Nucleus accumbens (tissue), 56 donors: Measurements from ENCODE around the gene KIF6.
"Not testable (repeated sequence)": the region's sequence is repeated elsewhere in the genome, so short reads cannot be mapped to it uniquely, and the experiment has no call there.

Source experiments
- DNase-seq, 56 donors: peaks; one replicate each; lab custom pipeline; 2025; lab: John Stamatoyannopoulos, UW

Gene KIF6

DNA sequence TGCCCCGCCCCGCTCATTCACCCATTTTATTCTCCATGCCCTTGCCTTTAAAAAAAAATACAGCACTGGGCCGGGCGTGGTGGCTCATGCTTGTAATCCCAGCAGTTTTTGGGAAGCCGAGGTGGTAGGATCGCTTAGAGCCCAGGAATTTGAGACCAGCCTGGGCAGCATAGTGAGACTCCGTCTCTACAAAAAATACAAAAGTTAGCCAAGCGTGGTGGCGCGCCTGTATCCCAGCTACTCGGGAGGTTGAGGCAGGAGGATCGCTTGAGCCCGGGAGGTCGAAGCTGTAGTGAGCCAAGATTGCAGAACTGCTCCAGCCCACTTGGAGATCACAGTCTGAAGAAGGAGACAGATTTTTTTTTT is 407 bp upstream of the KIF6 start:
- no peak for DNase-seq

- DNase-seq = not testable (repeated sequence)
These were observed 1.9 kb downstream of the KIF6 start for GRCh38 chr6:39723350-39723749.

- peak in 4 of 56 donors; percentile 2 to 19 (median 12) for DNase-seq
These were observed 10.4 kb downstream of the KIF6 start for GRCh38 chr6:39714802-39715201.

- no peak for DNase-seq
These were observed 17.1 kb downstream of the KIF6 start for GRCh38 chr6:39707962-39708683.

- no peak for DNase-seq
These were observed 18.3 kb downstream of the KIF6 start for GRCh38 chr6:39706819-39707335.

GRCh38 chr6:39702265-39702664 is 22.9 kb downstream of the KIF6 start:
- no peak for DNase-seq

DNA sequence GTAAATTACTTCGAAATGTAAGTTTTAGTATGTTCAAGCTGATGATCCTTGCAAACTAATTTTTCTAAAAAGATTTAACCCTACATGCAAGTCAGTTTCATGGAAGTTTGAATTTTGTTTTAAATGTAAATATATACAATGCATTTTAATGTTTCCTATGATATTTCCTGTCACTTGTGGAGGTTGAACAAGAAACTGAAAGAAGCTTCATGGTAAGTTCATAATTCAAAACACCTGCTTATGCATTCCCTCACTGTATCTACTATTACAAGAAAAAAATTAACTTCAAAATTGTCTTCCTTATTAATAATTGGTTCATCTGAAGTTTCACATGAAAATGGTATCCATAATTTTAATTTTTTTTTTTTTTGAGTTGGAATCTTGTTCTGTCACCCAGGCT is 24.8 kb downstream of the KIF6 start:
- DNase-seq = no peak

DNA sequence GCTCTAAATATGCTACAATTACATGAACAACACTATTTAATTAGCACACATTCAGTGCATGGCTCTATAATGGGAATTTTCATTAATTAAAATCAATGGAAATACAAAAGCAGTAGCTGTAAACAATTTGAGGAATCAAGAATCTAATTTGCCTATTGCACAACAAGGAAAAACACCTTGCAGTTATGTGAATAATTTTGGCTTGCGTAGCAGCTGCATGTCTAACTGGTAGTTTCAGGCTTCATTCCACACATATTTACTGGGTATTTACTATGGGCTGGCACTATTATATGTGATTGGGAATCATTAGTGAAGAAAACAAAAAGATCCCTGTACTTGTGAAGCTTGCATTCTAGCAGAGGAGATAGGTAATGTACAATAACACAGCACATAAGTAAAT is 26.4 kb downstream of the KIF6 start:
- DNase-seq = no peak

DNA sequence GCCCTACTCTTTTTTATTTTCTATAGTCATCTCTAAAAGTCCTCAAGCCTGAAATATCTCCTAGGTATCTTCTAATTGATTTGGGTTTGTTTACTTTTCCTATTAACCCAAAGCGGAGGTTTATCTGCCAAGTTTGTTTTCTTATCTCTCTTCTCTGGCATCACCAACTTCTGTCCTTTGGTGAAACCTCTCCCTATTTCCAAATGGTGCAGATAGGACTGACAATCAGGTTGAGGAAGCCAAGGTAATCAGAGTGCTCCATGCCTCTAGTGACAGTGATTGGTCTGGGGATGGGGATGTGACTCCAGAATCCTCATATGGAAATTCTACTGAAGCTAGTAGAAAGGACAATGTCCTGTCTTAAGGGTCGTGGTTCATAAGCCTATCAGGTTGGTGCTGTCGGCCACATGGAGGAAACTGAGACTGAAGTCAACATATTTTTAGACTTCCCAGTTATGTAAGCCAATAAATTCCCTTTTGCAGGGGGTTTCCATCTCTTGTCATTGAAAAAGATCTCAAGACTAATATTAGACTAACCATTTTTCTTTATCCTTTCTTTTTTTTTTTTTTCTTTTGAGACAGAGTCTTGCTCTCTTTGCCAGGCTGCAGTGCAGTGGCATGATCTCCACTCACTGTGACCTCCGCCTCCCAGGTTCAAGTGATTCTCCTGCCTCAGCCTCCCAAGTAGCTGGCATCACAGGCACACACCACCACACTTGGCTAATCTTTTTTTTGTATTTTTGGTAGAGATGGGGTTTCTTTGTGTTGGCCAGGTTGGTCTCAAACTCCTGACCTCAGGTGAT is 28.0 kb downstream of the KIF6 start:
- no peak for DNase-seq

DNA sequence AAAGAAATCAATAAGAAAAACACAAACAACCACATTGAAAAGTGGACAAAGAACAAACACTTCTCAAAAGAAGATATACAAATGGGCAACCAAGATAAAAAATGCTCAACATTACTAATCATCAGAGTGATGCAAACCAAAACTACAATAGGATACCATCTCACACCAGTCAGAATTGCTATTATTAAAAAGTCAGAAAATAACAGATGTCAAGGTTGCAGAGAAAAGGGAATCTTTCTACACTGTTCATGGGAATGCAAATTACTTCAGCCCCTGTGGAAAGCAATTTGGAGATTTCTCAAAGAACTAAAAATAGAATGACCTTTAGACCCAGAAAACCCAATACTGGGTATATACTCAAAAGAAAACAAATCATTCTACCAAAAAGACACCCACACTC is 29.8 kb downstream of the KIF6 start:
- no peak for DNase-seq

- no peak for DNase-seq
These were observed 32.0 kb downstream of the KIF6 start for GRCh38 chr6:39693206-39693605.

- DNase-seq = no peak
These were observed 36.7 kb downstream of the KIF6 start for GRCh38 chr6:39688494-39688893.

DNA sequence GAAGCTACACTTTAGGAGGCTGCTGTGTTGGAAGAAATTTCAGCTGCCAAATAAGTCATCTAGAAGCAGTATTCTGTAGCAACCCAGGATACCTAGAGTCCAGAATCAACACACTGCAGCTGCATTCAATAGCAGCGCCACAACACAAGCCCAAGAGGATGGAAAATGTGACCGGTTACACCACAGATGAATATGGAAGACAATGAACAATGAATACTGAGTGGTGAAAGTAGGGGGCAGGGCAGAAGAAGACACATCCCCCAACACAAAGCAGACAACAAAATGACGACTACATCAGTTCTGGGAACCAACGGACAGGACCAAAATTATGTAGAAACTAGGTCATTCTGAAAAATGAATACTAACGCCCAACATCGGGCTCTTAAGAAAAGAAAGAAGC is 38.2 kb downstream of the KIF6 start:
- peak in 43 of 56 donors; percentile 6 to 85 (median 62) for DNase-seq

- DNase-seq = no peak
These were observed 39.3 kb downstream of the KIF6 start for GRCh38 chr6:39685938-39686337.

DNA sequence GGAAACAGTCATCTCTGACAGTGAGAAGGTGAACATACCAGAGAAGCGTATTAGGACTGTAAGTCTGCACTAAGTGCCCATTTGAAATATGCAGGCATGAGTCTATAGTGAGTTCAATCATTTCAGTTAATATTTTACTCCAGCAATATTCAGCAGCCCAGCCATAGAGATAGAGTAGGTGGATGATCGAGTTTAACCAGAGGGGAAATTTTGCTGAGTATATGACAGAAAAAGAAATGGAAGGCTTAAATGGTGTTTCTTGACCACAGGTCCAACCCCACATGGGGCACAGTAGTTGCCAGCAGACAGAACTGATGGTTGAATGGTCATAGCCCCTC is 39.8 kb downstream of the KIF6 start:
- DNase-seq = no peak

- DNase-seq = peak in 4 of 56 donors; percentile 18 to 32 (median 28)
These were observed 40.3 kb downstream of the KIF6 start for GRCh38 chr6:39684790-39685488.

DNA sequence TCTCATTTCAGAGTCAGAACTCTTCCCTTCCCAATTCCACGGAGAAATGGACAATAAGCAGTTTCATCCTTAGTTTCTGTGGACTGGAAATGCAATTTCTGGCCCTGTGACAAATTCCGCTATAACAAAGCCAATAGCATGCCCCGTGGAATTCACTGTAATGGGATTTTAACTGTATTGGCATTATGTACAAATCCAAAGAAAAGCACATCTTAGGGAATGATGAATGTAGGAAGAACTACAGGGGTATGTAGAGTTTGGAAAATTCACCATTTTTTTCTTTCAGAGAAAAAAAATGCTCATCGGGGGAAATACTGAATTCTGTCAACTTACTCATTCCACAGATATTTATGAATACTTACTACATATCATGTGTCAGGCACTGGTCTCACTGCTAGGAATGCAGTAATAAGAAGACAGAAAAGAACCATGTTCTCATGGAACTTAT is 43.5 kb downstream of the KIF6 start:
- no peak for DNase-seq

GRCh38 chr6:39678914-39679313 is 46.3 kb downstream of the KIF6 start:
- DNase-seq = no peak

GRCh38 chr6:39677318-39677717 is 47.9 kb downstream of the KIF6 start:
- DNase-seq = not testable (repeated sequence)

GRCh38 chr6:39670519-39670918 is 54.7 kb downstream of the KIF6 start:
- DNase-seq = no peak

DNA sequence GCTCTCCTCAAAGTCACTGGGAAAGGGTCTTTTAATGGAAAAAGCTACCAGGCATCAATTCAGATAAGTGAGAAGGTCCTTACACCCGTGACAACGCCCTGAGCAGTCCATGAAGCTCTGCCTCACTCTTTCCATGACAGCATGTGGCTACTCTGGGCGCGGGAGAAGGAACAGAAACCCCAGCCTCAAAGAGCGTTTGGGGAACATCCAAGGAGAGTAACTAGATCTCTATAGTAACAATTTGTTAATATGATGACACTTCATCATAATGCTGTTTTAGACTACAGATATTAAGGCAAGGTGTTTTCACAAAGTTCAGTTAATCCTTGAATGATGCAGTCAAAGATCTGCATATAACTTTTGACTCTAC is 55.2 kb downstream of the KIF6 start:
- no peak for DNase-seq
